Glutamatergic neuron (in vitro differentiated cells): Measurements from ENCODE around the gene EXOC6B. TPM values are rescaled to one million over a fixed set of nuclear protein-coding genes. Genes with fewer than 3 reads are reported as not detected.

ENCODE experiments used
- DNase-seq: peaks from one replicate; pipeline ENCODE4 v3.0.0; 2022
- H3K27ac Mint-ChIP-seq: one replicate; pipeline ENCODE4 v1.8.0; 2020; ENCODE audit warnings: mild to moderate bottlenecking, mixed read lengths, inconsistent platforms; ENCODE audit not compliant: unreplicated experiment
- H3K27me3 Mint-ChIP-seq: one replicate; pipeline ENCODE4 v1.8.0; 2020; ENCODE audit warnings: mild to moderate bottlenecking, moderate library complexity, mixed read lengths, inconsistent platforms; ENCODE audit not compliant: unreplicated experiment
- H3K36me3 Mint-ChIP-seq: one replicate; pipeline ENCODE4 v1.8.0; 2020; ENCODE audit warnings: mild to moderate bottlenecking, mixed read lengths, inconsistent platforms; ENCODE audit not compliant: unreplicated experiment
- H3K4me1 Mint-ChIP-seq: one replicate; pipeline ENCODE4 v1.8.0; 2020; ENCODE audit warnings: mild to moderate bottlenecking, low read depth, mixed read lengths, inconsistent platforms; ENCODE audit not compliant: unreplicated experiment
- H3K4me3 Mint-ChIP-seq: one replicate; pipeline ENCODE4 v1.8.0; 2020; ENCODE audit warnings: mild to moderate bottlenecking, mixed read lengths, inconsistent platforms; ENCODE audit not compliant: unreplicated experiment
- H3K9me3 Mint-ChIP-seq: one replicate; pipeline ENCODE4 v1.8.0; 2020; ENCODE audit warnings: mild to moderate bottlenecking, moderate library complexity, mixed read lengths, inconsistent platforms; ENCODE audit not compliant: unreplicated experiment
- CTCF ChIP-seq: fragments of 200-600 bp; sonication (generic); IDR thresholded peaks from one replicate; pipeline ENCODE4 v1.5.0; 2021; ENCODE audit not compliant: partially characterized antibody, unreplicated experiment
- total RNA-seq: library from RNA; stranded (reverse); fragmentation: NEBNext Ultra II Directional; extraction: Animal tissue kit (Norgen Biotek cat#: 25700); gene quantifications from one replicate; pipeline ENCODE4 v1.2.1, GENCODE V29; 2021; ENCODE audit not compliant: unreplicated experiment

EXOC6B gene
- total RNA-seq, 1 donor from 2014 or later = 34.5 TPM

- Mint-ChIP-seq H3K27me3 (peaks cover 1% of the 10 kb centered on the region), H3K27ac (no peak overlapping the region)
Measured at GRCh38 chr2:72183016-72183415, 642.8 kb downstream of the EXOC6B start.

GRCh38 chr2:72182547-72182946 lies 643.3 kb downstream of the EXOC6B start:
- TF ChIP-seq CTCF = no peak
- no peak overlapping the region for H3K4me3 Mint-ChIP-seq
- no peaks in the 10 kb centered on the region for H3K9me3 Mint-ChIP-seq
- DNase-seq = no peak
- H3K36me3 Mint-ChIP-seq = no peaks in the 10 kb centered on the region
- H3K4me1 Mint-ChIP-seq = no peaks in the 10 kb centered on the region
- H3K27me3 Mint-ChIP-seq = peaks cover 1% of the 10 kb centered on the region
- no peak overlapping the region for H3K27ac Mint-ChIP-seq

More at GRCh38 chr2:72183016-72183415, 642.8 kb downstream of the EXOC6B start:
- DNase-seq = no peak
- TF ChIP-seq CTCF = no peak
- Mint-ChIP-seq H3K9me3 (no peaks in the 10 kb centered on the region), H3K36me3 (no peaks in the 10 kb centered on the region), H3K4me1 (no peaks in the 10 kb centered on the region), H3K4me3 (no peak overlapping the region)

- Mint-ChIP-seq H3K4me1 (no peaks in the 10 kb centered on the region), H3K27ac (no peak overlapping the region), H3K4me3 (no peak overlapping the region), H3K36me3 (no peaks in the 10 kb centered on the region), H3K9me3 (no peaks in the 10 kb centered on the region), H3K27me3 (peaks cover 1% of the 10 kb centered on the region)
- no peak for DNase-seq
- TF ChIP-seq CTCF = no peak
Measured at GRCh38 chr2:72181616-72182015, 644.2 kb downstream of the EXOC6B start.

- no peaks in the 10 kb centered on the region for H3K9me3 Mint-ChIP-seq
- H3K27ac Mint-ChIP-seq = no peak overlapping the region
- no peaks in the 10 kb centered on the region for H3K36me3 Mint-ChIP-seq
- H3K4me3 Mint-ChIP-seq = no peak overlapping the region
- no peaks in the 10 kb centered on the region for H3K27me3 Mint-ChIP-seq
- no peaks in the 10 kb centered on the region for H3K4me1 Mint-ChIP-seq
- DNase-seq = no peak
- no peak for TF ChIP-seq CTCF
Measured at GRCh38 chr2:72180351-72180750, 645.5 kb downstream of the EXOC6B start.

- Mint-ChIP-seq H3K27ac (no peak overlapping the region), H3K4me3 (no peak overlapping the region), H3K36me3 (no peaks in the 10 kb centered on the region), H3K27me3 (no peaks in the 10 kb centered on the region), H3K9me3 (peaks cover 3% of the 10 kb centered on the region), H3K4me1 (peaks cover 11% of the 10 kb centered on the region)
- DNase-seq = no peak
- no peak for TF ChIP-seq CTCF
Measured at GRCh38 chr2:72178551-72178950, 647.3 kb downstream of the EXOC6B start.
